Erythroblast (primary cell): ENCODE data around the gene CDKN1B.

Experiments
- GATA1 ChIP-seq: IDR thresholded peaks from 2 replicates; pipeline ENCODE4 v1.6.1; 2011; ENCODE audit warnings: low read depth, mild to moderate bottlenecking, control low read depth, low read length, moderate library complexity
- POLR2A ChIP-seq: IDR thresholded peaks from 2 replicates; pipeline ENCODE4 v1.6.1; 2011; ENCODE audit warnings: mild to moderate bottlenecking, low read length

DNA sequence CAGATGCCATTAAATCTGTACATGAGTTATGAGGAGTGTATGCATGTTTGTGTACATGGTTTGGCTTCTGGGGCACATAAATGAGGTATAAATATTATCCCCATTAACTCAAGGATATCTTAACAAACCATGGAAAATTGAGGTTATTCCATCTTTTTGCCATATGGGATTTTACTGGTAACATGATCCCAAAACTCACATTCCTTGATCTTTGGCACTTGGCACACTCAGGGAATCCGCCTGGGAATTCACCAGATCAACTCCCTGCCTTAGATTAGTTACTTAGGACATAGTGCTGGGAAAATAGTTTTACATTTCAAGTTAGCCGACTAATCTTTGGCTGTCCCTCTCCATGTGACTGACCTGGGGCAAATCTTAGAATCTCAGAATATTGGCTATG lies 16.9 kb downstream of the CDKN1B start:
- no peak for TF ChIP-seq POLR2A
- no peak for TF ChIP-seq GATA1
